Measurements from ENCODE around the gene KCNH6. TPM values are rescaled to one million over a fixed set of nuclear protein-coding genes. Genes with fewer than 3 reads are reported as not detected.

KCNH6 gene
- total RNA-seq, 4 donors from 2014 or later: 0.08 to 0.29 TPM; not detected in 2

GRCh38 chr17:63498626-63499195, 24.4 kb upstream of the KCNH6 start:
- intact Hi-C loops (cut with DNase I; ENCODE audit: low total_unique reads): no loop called here
- no peak for DNase-seq (ENCODE audit: low spot score in 2 of 2)
- TF ChIP-seq POLR2A (IDR thresholded peaks at IDR 0.05) (no peak), CTCF (IDR thresholded peaks at IDR 0.05) (no peak)
- H3K4me3 ChIP-seq (ENCODE audit: low read depth, poor library complexity, severe bottlenecking): no peak overlapping the region
- 84 to 87% methylated on average over 9 of the region's 9 CpGs for WGBS, 2 donors

GRCh38 chr17:63500543-63501390, 22.4 kb upstream of the KCNH6 start:
- no peak overlapping the region for H3K4me3 ChIP-seq (ENCODE audit: low read depth, poor library complexity, severe bottlenecking)
- peak in 1 of 3 donors; percentile 13 for TF ChIP-seq CTCF (IDR thresholded peaks at IDR 0.05)
- TF ChIP-seq POLR2A (IDR thresholded peaks at IDR 0.05): no peak
- intact Hi-C loops (cut with DNase I; ENCODE audit: low total_unique reads): no loop called here
- no peak for DNase-seq (ENCODE audit: low spot score in 2 of 2)
- WGBS, 2 donors: 55 to 56% methylated on average over 14 of the region's 14 CpGs

GRCh38 chr17:63503341-63503705, 19.8 kb upstream of the KCNH6 start:
- DNase-seq (ENCODE audit: low spot score in 2 of 2): no peak
- TF ChIP-seq CTCF (IDR thresholded peaks at IDR 0.05) (no peak), POLR2A (IDR thresholded peaks at IDR 0.05) (no peak)
- intact Hi-C loops (cut with DNase I; ENCODE audit: low total_unique reads): no loop called here
- H3K4me3 ChIP-seq (ENCODE audit: low read depth, poor library complexity, severe bottlenecking): no peak overlapping the region
- 51 to 52% methylated on average over 8 of the region's 8 CpGs for WGBS, 2 donors

GRCh38 chr17:63504261-63504660, 18.9 kb upstream of the KCNH6 start:
- no peak for DNase-seq (ENCODE audit: low spot score in 2 of 2)
- TF ChIP-seq CTCF (IDR thresholded peaks at IDR 0.05) (no peak), POLR2A (IDR thresholded peaks at IDR 0.05) (no peak)
- H3K4me3 ChIP-seq (ENCODE audit: low read depth, poor library complexity, severe bottlenecking): no peak overlapping the region
- intact Hi-C loops (cut with DNase I; ENCODE audit: low total_unique reads): no loop called here

- DNase-seq (ENCODE audit: low spot score in 2 of 2): no peak
- H3K4me3 ChIP-seq (ENCODE audit: low read depth, poor library complexity, severe bottlenecking): no peak overlapping the region
- TF ChIP-seq CTCF (IDR thresholded peaks at IDR 0.05): no peak
- TF ChIP-seq POLR2A (IDR thresholded peaks at IDR 0.05): no peak
- 88 to 89% methylated on average over 9 of the region's 9 CpGs for WGBS, 2 donors
- intact Hi-C loops (cut with DNase I; ENCODE audit: low total_unique reads): no loop called here
Observed at GRCh38 chr17:63505341-63505740, 17.8 kb upstream of the KCNH6 start.

Measured in lower leg skin (tissue), 4 donors.